IMR-90 (cell line): Measurements from ENCODE around the gene ME1. TPM values are rescaled to one million over a fixed set of nuclear protein-coding genes. Genes with fewer than 3 reads are reported as not detected.

Experiments
- ATAC-seq: fragments of 200-7000 bp; cut with Tn5 transposase; 2 replicates; pipeline ENCODE4 v1.9.1; 2020; ENCODE audit warnings: low read depth, mild to moderate bottlenecking, moderate library complexity
- BruUV-seq: library from RNA; stranded (reverse); fragments of 400-500 nt; replicated peaks from 2 replicates; lab custom pipeline; 2021; lab: Mats Ljungman, UMichigan
- CTCF ChIA-PET: fragments of 300-600 bp; formaldehyde crosslinking; extraction: SDS; loops from one replicate; lab custom pipeline; 2021; ENCODE audit warnings: antibody characterized with exemption; lab: Yijun Ruan, JAX
- POLR2A ChIA-PET: fragments of 300-600 bp; sonication (Branson Sonifier 250); formaldehyde crosslinking; loops from one replicate; lab custom pipeline; 2022; ENCODE audit warnings: antibody characterized with exemption; ENCODE audit not compliant: unreplicated experiment; lab: Charles Lee
- DNase-seq: peaks from one replicate; pipeline ENCODE4 v3.0.0; 2013
- H2AFZ ChIP-seq: replicated peaks from 2 replicates; pipeline ENCODE3; 2013; ENCODE audit warnings: low read length, mild to moderate bottlenecking; ENCODE audit not compliant: poor library complexity
- H2AK5ac ChIP-seq: 2 replicates; pipeline ENCODE4 v1.6.1; 2013; ENCODE audit warnings: low read depth, low read length, inconsistent platforms
- H2AK9ac ChIP-seq: replicated peaks from 2 replicates; pipeline ENCODE3; 2013; ENCODE audit warnings: mild to moderate bottlenecking, low read depth, low read length, moderate library complexity; ENCODE audit not compliant: poor library complexity
- H2BK120ac ChIP-seq: 2 replicates; pipeline ENCODE4 v1.6.1; 2013; ENCODE audit warnings: low read depth, low read length, inconsistent platforms
- H2BK15ac ChIP-seq: 3 replicates; pipeline ENCODE4 v1.6.1; 2013; ENCODE audit warnings: low read depth, low read length, inconsistent platforms
- H2BK20ac ChIP-seq: 2 replicates; pipeline ENCODE4 v1.6.1; 2013; ENCODE audit warnings: low read depth, mild to moderate bottlenecking, inconsistent platforms, low read length, moderate library complexity
- H2BK5ac ChIP-seq: 2 replicates; pipeline ENCODE4 v1.6.1; 2013; ENCODE audit warnings: mild to moderate bottlenecking, low read depth, low read length, inconsistent platforms; ENCODE audit not compliant: poor library complexity, severe bottlenecking
- H3K14ac ChIP-seq: replicated peaks from 2 replicates; pipeline ENCODE4 v1.6.1; 2013; ENCODE audit warnings: low read depth, low read length, inconsistent platforms
- H3K18ac ChIP-seq: 2 replicates; pipeline ENCODE4 v1.6.1; 2013; ENCODE audit warnings: low read depth, low read length, control low read depth
- H3K23ac ChIP-seq: 2 replicates; pipeline ENCODE4 v1.6.1; 2013; ENCODE audit warnings: low read depth, low read length, inconsistent platforms
- H3K27ac ChIP-seq: 2 replicates; pipeline ENCODE4 v1.5.1; 2013; ENCODE audit warnings: mild to moderate bottlenecking, control low read depth, low read length; ENCODE audit not compliant: insufficient read depth
- H3K27me3 ChIP-seq: 2 replicates; pipeline ENCODE4 v1.6.1; 2013; ENCODE audit warnings: low read length; ENCODE audit not compliant: control insufficient read depth, insufficient read depth
- H3K36me3 ChIP-seq: 2 replicates; pipeline ENCODE4 v1.6.1; 2013; ENCODE audit warnings: low read length, mixed read lengths; ENCODE audit not compliant: control insufficient read depth, insufficient read depth
- H3K4ac ChIP-seq: 2 replicates; pipeline ENCODE4 v1.6.1; 2013; ENCODE audit warnings: low read depth, low read length, inconsistent platforms
- H3K4me1 ChIP-seq: 2 replicates; pipeline ENCODE4 v1.6.1; 2013; ENCODE audit warnings: low read length, mixed read lengths; ENCODE audit not compliant: control insufficient read depth, insufficient read depth
- H3K4me2 ChIP-seq: 2 replicates; pipeline ENCODE4 v1.6.1; 2013; ENCODE audit warnings: low read depth, mild to moderate bottlenecking, control low read depth, low read length, moderate library complexity
- H3K4me3 ChIP-seq: 2 replicates; pipeline ENCODE4 v1.5.1; 2013; ENCODE audit warnings: low read depth, mild to moderate bottlenecking, control low read depth, low read length, moderate library complexity; ENCODE audit not compliant: insufficient read depth
- H3K56ac ChIP-seq: 2 replicates; pipeline ENCODE4 v1.6.1; 2013; ENCODE audit warnings: low read length, inconsistent platforms; ENCODE audit not compliant: insufficient read depth; ENCODE audit errors: extremely low read depth
- H3K79me1 ChIP-seq, 2 experiments: 2 replicates each; pipeline ENCODE4 v1.6.1; 2013; ENCODE audit warnings: low read length in 2 of 2, inconsistent platforms in 1 of 2, low read depth in 1 of 2
- H3K9ac ChIP-seq: 2 replicates; pipeline ENCODE4 v1.6.1; 2013; ENCODE audit warnings: low read depth, low read length, control low read depth
- H3K9me1 ChIP-seq: 2 replicates; pipeline ENCODE4 v1.6.1; 2013; ENCODE audit warnings: low read length, inconsistent platforms; ENCODE audit not compliant: insufficient read depth
- H3K9me3 ChIP-seq: 2 replicates; pipeline ENCODE4 v1.6.1; 2013; ENCODE audit warnings: low read length; ENCODE audit not compliant: control insufficient read depth, insufficient read depth
- H4K20me1 ChIP-seq: 2 replicates; pipeline ENCODE4 v1.6.1; 2013; ENCODE audit warnings: low read length, inconsistent platforms; ENCODE audit not compliant: insufficient read depth
- H4K5ac ChIP-seq: 2 replicates; pipeline ENCODE4 v1.6.1; 2013; ENCODE audit warnings: mild to moderate bottlenecking, low read depth, low read length, control low read depth
- H4K8ac ChIP-seq, 2 experiments: 2 replicates each; pipeline ENCODE4 v1.6.1; 2013; ENCODE audit warnings: low read depth in 2 of 2, low read length in 2 of 2, control low read depth in 1 of 2, inconsistent platforms in 1 of 2
- H4K91ac ChIP-seq: 2 replicates; pipeline ENCODE4 v1.6.1; 2013; ENCODE audit warnings: low read depth, low read length, inconsistent platforms; ENCODE audit not compliant: insufficient read depth
- RFX5 ChIP-seq: IDR thresholded peaks from 2 replicates; pipeline ENCODE4 v1.8.0; 2012; ENCODE audit warnings: low read depth, mild to moderate bottlenecking, low read length, moderate library complexity
- dilution Hi-C: fragments of 300-500 bp; cut with HindIII; formaldehyde crosslinking; loops from one replicate; pipeline ENCODE4 v1.14.3; 2018; ENCODE audit warnings: low sequenced_read_pairs; ENCODE audit not compliant: unreplicated experiment
- in situ Hi-C: fragments of 300-500 bp; cut with MboI; formaldehyde crosslinking; loops from 3 replicates; pipeline ENCODE4 v1.14.3; 2019; ENCODE audit warnings: low sequenced_read_pairs, inconsistent platforms, mixed read lengths
- intact Hi-C: fragments of 100-400 bp; cut with micrococcal nuclease; formaldehyde crosslinking; loops from 2 replicates; pipeline ENCODE4 v1.10.0; 2022
- polyA plus RNA-seq, 3 experiments: library from polyadenylated mRNA; depleted of rRNA; stranded (reverse); fragments of >200 nt; gene quantifications; 2 replicates each; pipeline ENCODE4 v1.2.3, GENCODE V29; 2012; ENCODE audit warnings: low replicate concordance in 1 of 3
- total RNA-seq: library from RNA; depleted of rRNA; stranded (reverse); fragments of >200 nt; gene quantifications from 2 replicates; pipeline ENCODE4 v1.2.3, GENCODE V29; 2012

Gene ME1
- total and polyA plus RNA-seq, 2 of the 4 experiments (the other 2 are of a cell fraction) = 21.5 to 24.4 TPM

DNA sequence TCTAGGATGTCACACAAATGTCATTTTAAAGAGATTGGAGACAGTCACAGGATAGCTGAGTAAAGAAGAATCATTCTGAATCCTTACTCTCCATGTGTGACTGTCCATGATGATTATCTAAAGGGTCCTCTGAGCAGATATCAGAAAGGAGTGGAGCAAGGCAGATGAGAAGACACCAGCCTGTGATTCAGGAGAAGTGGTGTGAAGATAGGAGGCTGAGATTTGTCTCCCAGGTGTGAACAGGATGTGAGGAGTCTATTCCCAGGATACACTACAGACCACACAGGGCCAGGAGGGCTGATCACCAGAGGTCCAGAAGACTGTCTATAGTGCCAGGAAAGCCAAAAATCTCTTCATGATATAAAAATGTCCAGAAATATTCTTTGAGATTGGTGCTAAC is 210.7 kb downstream of the ME1 start:
- no peaks in the 10 kb centered on the region for H3K79me1 ChIP-seq
- no peak overlapping the region for H4K5ac ChIP-seq
- H2BK5ac ChIP-seq = no peak overlapping the region
- no peak overlapping the region for H2AK9ac ChIP-seq
- no peak overlapping the region for H4K91ac ChIP-seq
- no peak overlapping the region for H2BK20ac ChIP-seq
- H3K4me1 ChIP-seq = peaks cover 6% of the 10 kb centered on the region
- no peak for ATAC-seq
- no peak for TF ChIP-seq RFX5
- no peak overlapping the region for H3K14ac ChIP-seq
- intact Hi-C loops (loop anchor here (5.0 kb wide), 1 partner anchor 212 kb away; the partner anchor contains the start of gene ME1), in situ Hi-C loops (loop anchor here (5.0 kb wide), 1 partner anchor 297 kb away; no protein-coding TSS in a partner anchor), dilution Hi-C loops (loop anchor here (25.0 kb wide), 1 partner anchor 292 kb away; the partner anchor contains the start of gene PRSS35)
- H3K27me3 ChIP-seq = no peaks in the 10 kb centered on the region
- no peak overlapping the region for H3K4ac ChIP-seq
- H3K9me1 ChIP-seq = peaks cover 3% of the 10 kb centered on the region; the same call in 1 of the 2 replicates
- H2BK120ac ChIP-seq = no peak overlapping the region
- no peak overlapping the region for H2BK15ac ChIP-seq
- no peaks in the 10 kb centered on the region for H3K9me3 ChIP-seq
- no peak overlapping the region for H3K4me2 ChIP-seq
- H3K56ac ChIP-seq = no peak overlapping the region
- no peak overlapping the region for H3K23ac ChIP-seq
- no peak overlapping the region for H3K9ac ChIP-seq
- H3K36me3 ChIP-seq = no peaks in the 10 kb centered on the region
- H3K18ac ChIP-seq = no peak overlapping the region
- CTCF ChIA-PET = interaction anchor here (0.9 to 1.6 kb wide), 4 partner anchors 32 to 292 kb away, joined by 3 to 14 read pairs (median 9); partner anchors contain the start of genes DOP1A, PRSS35 and UBE3D
- POLR2A ChIA-PET = no interaction called here
- no peak overlapping the region for H2AK5ac ChIP-seq
- no peak overlapping the region for H3K4me3 ChIP-seq
- no peak overlapping the region for H3K27ac ChIP-seq
- no peak overlapping the region for H2AFZ ChIP-seq
- H4K20me1 ChIP-seq = no peaks in the 10 kb centered on the region
- BruUV-seq = no TSS peak
- no peak for DNase-seq
- no peak overlapping the region for H4K8ac ChIP-seq
